ENCODE results near the gene PLPPR5.

Gene PLPPR5

DNA sequence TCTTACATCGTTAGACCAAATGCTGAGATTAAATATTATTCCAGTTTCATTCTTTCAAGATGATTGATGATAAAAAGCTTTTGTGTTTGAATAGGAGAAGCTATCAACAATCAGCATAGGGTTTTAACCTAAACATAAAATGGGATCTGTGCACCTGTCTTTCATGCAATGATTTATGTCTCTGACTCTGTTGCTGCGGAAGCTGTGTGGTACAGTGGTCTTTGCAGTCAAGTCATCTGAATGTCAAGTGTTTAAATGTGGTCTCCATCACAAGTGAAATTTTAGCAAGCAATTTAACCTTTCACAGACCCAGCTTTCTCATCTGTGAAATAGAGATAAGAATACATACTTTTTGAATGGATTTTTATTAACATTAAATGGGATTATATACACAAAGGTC is 107.2 kb downstream of the PLPPR5 start:
- in situ Hi-C loops (cut with HindIII; ENCODE audit: low pct_ligation_motif_present, low sequenced_read_pairs) = no loop called here
- Histone ChIP-seq H3K4me3 (ENCODE audit: low read depth, low read length) (no peak overlapping the region), H3K36me3 (replicated peaks) (no peaks in the 10 kb centered on the region), H3K27me3 (replicated peaks) (no peaks in the 10 kb centered on the region), H3K27ac (no peak overlapping the region)
- TF ChIP-seq, protein P1, sequence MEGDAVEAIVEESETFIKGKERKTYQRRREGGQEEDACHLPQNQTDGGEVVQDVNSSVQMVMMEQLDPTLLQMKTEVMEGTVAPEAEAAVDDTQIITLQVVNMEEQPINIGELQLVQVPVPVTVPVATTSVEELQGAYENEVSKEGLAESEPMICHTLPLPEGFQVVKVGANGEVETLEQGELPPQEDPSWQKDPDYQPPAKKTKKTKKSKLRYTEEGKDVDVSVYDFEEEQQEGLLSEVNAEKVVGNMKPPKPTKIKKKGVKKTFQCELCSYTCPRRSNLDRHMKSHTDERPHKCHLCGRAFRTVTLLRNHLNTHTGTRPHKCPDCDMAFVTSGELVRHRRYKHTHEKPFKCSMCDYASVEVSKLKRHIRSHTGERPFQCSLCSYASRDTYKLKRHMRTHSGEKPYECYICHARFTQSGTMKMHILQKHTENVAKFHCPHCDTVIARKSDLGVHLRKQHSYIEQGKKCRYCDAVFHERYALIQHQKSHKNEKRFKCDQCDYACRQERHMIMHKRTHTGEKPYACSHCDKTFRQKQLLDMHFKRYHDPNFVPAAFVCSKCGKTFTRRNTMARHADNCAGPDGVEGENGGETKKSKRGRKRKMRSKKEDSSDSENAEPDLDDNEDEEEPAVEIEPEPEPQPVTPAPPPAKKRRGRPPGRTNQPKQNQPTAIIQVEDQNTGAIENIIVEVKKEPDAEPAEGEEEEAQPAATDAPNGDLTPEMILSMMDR (IDR thresholded peaks at IDR 0.05; ENCODE audit: low read depth, low read length, missing control alignments) = no peak
- DNase-seq = no peak

DNA sequence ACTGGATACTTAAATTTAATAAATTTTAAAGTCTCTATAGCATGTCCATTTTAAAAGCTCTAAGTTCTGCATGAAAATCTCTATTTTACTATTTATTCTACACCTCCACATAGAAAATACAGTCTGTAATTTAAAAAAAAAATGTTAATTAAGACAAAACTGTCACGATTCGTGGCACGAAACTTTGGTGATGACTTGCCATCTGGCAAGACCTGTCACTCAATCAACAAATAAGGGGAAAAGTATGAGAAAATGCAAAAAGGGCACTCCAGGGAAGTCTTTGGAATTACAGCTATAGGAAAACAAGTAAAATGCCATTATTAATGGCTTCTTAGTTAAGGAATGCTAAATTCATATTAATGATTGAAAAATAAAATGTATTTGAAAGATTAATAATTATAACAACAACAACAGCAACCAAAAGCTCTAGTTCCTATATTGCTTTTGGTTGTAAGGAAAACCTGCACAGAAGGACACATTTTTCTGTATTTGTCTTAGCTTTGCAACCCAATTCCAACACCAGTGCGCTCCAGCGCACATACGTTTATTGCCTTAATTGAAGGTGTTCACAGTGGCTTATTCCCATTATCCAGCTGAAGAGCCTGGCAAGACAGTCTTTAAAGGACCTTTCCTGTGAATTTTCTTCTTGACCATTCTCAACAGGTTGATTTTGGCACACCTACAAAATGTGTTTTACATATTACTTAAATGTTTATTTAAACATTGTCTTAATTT is 107.8 kb downstream of the PLPPR5 start:
- no peak for DNase-seq
- H3K27me3 ChIP-seq (replicated peaks) = no peaks in the 10 kb centered on the region
- no peak overlapping the region for H3K27ac ChIP-seq
- in situ Hi-C loops (cut with HindIII; ENCODE audit: low pct_ligation_motif_present, low sequenced_read_pairs) = no loop called here
- no peaks in the 10 kb centered on the region for H3K36me3 ChIP-seq (replicated peaks)
- no peak overlapping the region for H3K4me3 ChIP-seq (ENCODE audit: low read depth, low read length)
- TF ChIP-seq, protein P1 (IDR thresholded peaks at IDR 0.05; ENCODE audit: low read depth, low read length, missing control alignments) = no peak

DNA sequence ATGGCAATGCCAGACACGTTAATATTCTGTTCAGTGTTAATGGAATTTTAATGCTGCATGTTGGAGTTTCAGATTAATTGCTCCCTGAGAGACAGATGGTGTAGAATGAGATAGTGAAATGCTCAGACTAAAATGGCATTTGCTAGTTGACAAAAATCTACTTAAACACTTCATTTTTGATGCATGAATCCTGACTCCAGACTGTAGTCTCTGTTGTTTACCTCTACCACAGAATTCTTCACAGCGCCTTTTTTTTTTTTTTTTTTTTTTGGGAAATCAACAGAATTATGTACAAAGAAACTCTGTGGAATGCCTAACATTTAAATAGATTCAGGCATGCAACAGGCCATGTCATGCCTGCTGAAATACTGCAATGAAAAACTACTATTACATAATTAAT is 111.3 kb downstream of the PLPPR5 start:
- DNase-seq = no peak
- TF ChIP-seq, protein P1 (IDR thresholded peaks at IDR 0.05; ENCODE audit: low read depth, low read length, missing control alignments) = no peak

DNA sequence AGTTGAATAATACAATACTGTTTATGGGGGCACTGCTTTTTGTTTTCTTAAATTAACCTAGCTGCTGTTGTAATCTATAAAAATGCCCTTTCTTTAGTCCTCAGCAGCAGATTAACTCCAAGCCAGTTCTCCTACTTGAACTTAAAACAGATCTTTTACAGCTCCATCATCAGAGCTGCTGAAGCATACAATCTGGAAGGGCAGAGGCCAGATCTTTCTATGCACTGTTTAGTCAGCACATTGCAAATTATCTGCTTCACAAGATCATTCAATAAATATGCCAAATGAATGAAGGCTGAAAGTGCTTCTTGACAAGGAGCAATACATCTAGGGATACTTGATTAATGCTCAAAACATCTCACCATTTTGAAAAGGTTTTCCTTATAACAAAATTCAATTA is 115.8 kb downstream of the PLPPR5 start:
- H3K36me3 ChIP-seq (replicated peaks) = no peaks in the 10 kb centered on the region
- no peaks in the 10 kb centered on the region for H3K27me3 ChIP-seq (replicated peaks)
- TF ChIP-seq, protein P1 (IDR thresholded peaks at IDR 0.05; ENCODE audit: low read depth, low read length, missing control alignments) = no peak
- no peak for DNase-seq
- in situ Hi-C loops (cut with HindIII; ENCODE audit: low pct_ligation_motif_present, low sequenced_read_pairs) = no loop called here
- H3K4me3 ChIP-seq (ENCODE audit: low read depth, low read length) = no peak overlapping the region
- no peak overlapping the region for H3K27ac ChIP-seq

More for the DNA sequence above, 111.3 kb downstream of the PLPPR5 start:
- H3K27me3 ChIP-seq (replicated peaks) = no peaks in the 10 kb centered on the region
- in situ Hi-C loops (cut with HindIII; ENCODE audit: low pct_ligation_motif_present, low sequenced_read_pairs) = no loop called here
- no peaks in the 10 kb centered on the region for H3K36me3 ChIP-seq (replicated peaks)
- no peak overlapping the region for H3K4me3 ChIP-seq (ENCODE audit: low read depth, low read length)
- no peak overlapping the region for H3K27ac ChIP-seq

- Histone ChIP-seq H3K36me3 (replicated peaks) (no peaks in the 10 kb centered on the region), H3K4me3 (ENCODE audit: low read depth, low read length) (no peak overlapping the region), H3K27me3 (replicated peaks) (no peaks in the 10 kb centered on the region), H3K27ac (no peak overlapping the region)
- in situ Hi-C loops (cut with HindIII; ENCODE audit: low pct_ligation_motif_present, low sequenced_read_pairs) = no loop called here
- DNase-seq = no peak
- TF ChIP-seq, protein P1 (IDR thresholded peaks at IDR 0.05; ENCODE audit: low read depth, low read length, missing control alignments) = no peak
These were observed 117.2 kb downstream of the PLPPR5 start for GRCh38 chr1:98887507-98887906.

GRCh38 chr1:98884864-98885263 is 119.8 kb downstream of the PLPPR5 start:
- TF ChIP-seq, protein P1 (IDR thresholded peaks at IDR 0.05; ENCODE audit: low read depth, low read length, missing control alignments) = no peak
- in situ Hi-C loops (cut with HindIII; ENCODE audit: low pct_ligation_motif_present, low sequenced_read_pairs) = no loop called here

More at GRCh38 chr1:98884864-98885263, 119.8 kb downstream of the PLPPR5 start:
- H3K36me3 ChIP-seq (replicated peaks) = no peaks in the 10 kb centered on the region
- DNase-seq = no peak
- H3K27me3 ChIP-seq (replicated peaks) = no peaks in the 10 kb centered on the region
- no peak overlapping the region for H3K4me3 ChIP-seq (ENCODE audit: low read depth, low read length)
- no peak overlapping the region for H3K27ac ChIP-seq
